Measurements from ENCODE around the gene SIVA1. TPM values are rescaled to one million over a fixed set of nuclear protein-coding genes. Genes with fewer than 3 reads are reported as not detected.

SIVA1 gene
- total RNA-seq, 2 donors from 2014 or later, result 82.5 to 87.3 TPM

- WGBS, 2 experiments (ENCODE audit: insufficient coverage in 1 of 2, insufficient read length in 1 of 2), result 90 to 97% methylated on average over 12 to 20 of the region's 20 CpGs
- no peaks in the 10 kb centered on the region for H3K9me3 ChIP-seq (ENCODE audit: control insufficient read depth, low read length)
- Mint-ChIP-seq H3K27me3 (ENCODE audit: insufficient read depth) (no peaks in the 10 kb centered on the region), H3K27ac (no peak overlapping the region), H3K4me3 (no peak overlapping the region), H3K4me1 (peaks cover 2% of the 10 kb centered on the region), H3K9me3 (no peaks in the 10 kb centered on the region), H3K36me3 (ENCODE audit: low read depth) (peaks cover 29% of the 10 kb centered on the region)
- no peak for TF ChIP-seq CTCF (conservative IDR thresholded peaks at IDR 0.05)
- H3K36me3 ChIP-seq (ENCODE audit: control insufficient read depth, insufficient read depth, low read length), result no peaks in the 10 kb centered on the region
- no peak for DNase-seq
- no peaks in the 10 kb centered on the region for H3K27me3 ChIP-seq (ENCODE audit: control insufficient read depth, insufficient read depth, low read length, poor library complexity, severe bottlenecking)
- H3K4me3 ChIP-seq (ENCODE audit: low read length), result no peak overlapping the region
- H3K27ac ChIP-seq (ENCODE audit: low read depth, low read length), result no peak overlapping the region
- no peak overlapping the region for H3K9ac ChIP-seq (ENCODE audit: extremely low read depth, low read length, poor library complexity, severe bottlenecking)
- H3K4me1 ChIP-seq (ENCODE audit: control insufficient read depth, insufficient read depth, low read length), result no peaks in the 10 kb centered on the region
Measured at GRCh38 chr14:104717646-104718045, 35.3 kb upstream of the SIVA1 start.

- H3K36me3 ChIP-seq (ENCODE audit: control insufficient read depth, insufficient read depth, low read length), result no peaks in the 10 kb centered on the region
- WGBS, 2 experiments (ENCODE audit: insufficient coverage in 1 of 2, insufficient read length in 1 of 2), result 84 to 88% methylated on average over 6 to 10 of the region's 10 CpGs
- H3K27me3 ChIP-seq (ENCODE audit: control insufficient read depth, insufficient read depth, low read length, poor library complexity, severe bottlenecking), result no peaks in the 10 kb centered on the region
- H3K9ac ChIP-seq (ENCODE audit: extremely low read depth, low read length, poor library complexity, severe bottlenecking), result no peak overlapping the region
- no peak for DNase-seq
- peaks cover 2% of the 10 kb centered on the region for H3K4me1 Mint-ChIP-seq
- TF ChIP-seq CTCF (conservative IDR thresholded peaks at IDR 0.05), result no peak
- H3K9me3 Mint-ChIP-seq, result no peaks in the 10 kb centered on the region
- no peak overlapping the region for H3K4me3 ChIP-seq (ENCODE audit: low read length)
- no peaks in the 10 kb centered on the region for H3K9me3 ChIP-seq (ENCODE audit: control insufficient read depth, low read length)
- H3K4me3 Mint-ChIP-seq, result no peak overlapping the region
- no peaks in the 10 kb centered on the region for H3K4me1 ChIP-seq (ENCODE audit: control insufficient read depth, insufficient read depth, low read length)
- H3K27ac ChIP-seq (ENCODE audit: low read depth, low read length), result no peak overlapping the region
- no peak overlapping the region for H3K27ac Mint-ChIP-seq
- peaks cover 29% of the 10 kb centered on the region for H3K36me3 Mint-ChIP-seq (ENCODE audit: low read depth)
- no peaks in the 10 kb centered on the region for H3K27me3 Mint-ChIP-seq (ENCODE audit: insufficient read depth)
Measured at GRCh38 chr14:104718147-104718546, 34.8 kb upstream of the SIVA1 start.

- 90 to 94% methylated on average over 8 to 11 of the region's 11 CpGs for WGBS, 2 experiments (ENCODE audit: insufficient coverage in 1 of 2, insufficient read length in 1 of 2)
Measured at GRCh38 chr14:104718871-104719270, 34.1 kb upstream of the SIVA1 start.

More at GRCh38 chr14:104718871-104719270, 34.1 kb upstream of the SIVA1 start:
- H3K9me3 Mint-ChIP-seq, result no peaks in the 10 kb centered on the region
- no peak overlapping the region for H3K27ac Mint-ChIP-seq
- Histone ChIP-seq H3K4me1 (ENCODE audit: control insufficient read depth, insufficient read depth, low read length) (no peaks in the 10 kb centered on the region), H3K4me3 (ENCODE audit: low read length) (no peak overlapping the region), H3K36me3 (ENCODE audit: control insufficient read depth, insufficient read depth, low read length) (no peaks in the 10 kb centered on the region), H3K9ac (ENCODE audit: extremely low read depth, low read length, poor library complexity, severe bottlenecking) (no peak overlapping the region), H3K27ac (ENCODE audit: low read depth, low read length) (no peak overlapping the region), H3K27me3 (ENCODE audit: control insufficient read depth, insufficient read depth, low read length, poor library complexity, severe bottlenecking) (no peaks in the 10 kb centered on the region), H3K9me3 (ENCODE audit: control insufficient read depth, low read length) (no peaks in the 10 kb centered on the region)
- DNase-seq, result no peak
- H3K36me3 Mint-ChIP-seq (ENCODE audit: low read depth), result peaks cover 25% of the 10 kb centered on the region
- TF ChIP-seq CTCF (conservative IDR thresholded peaks at IDR 0.05), result no peak
- H3K27me3 Mint-ChIP-seq (ENCODE audit: insufficient read depth), result no peaks in the 10 kb centered on the region
- H3K4me3 Mint-ChIP-seq, result no peak overlapping the region
- H3K4me1 Mint-ChIP-seq, result peaks cover 2% of the 10 kb centered on the region

Measured in endodermal cell (in vitro differentiated cells).